Brain microvascular endothelial cell (primary cell): ENCODE measurements around the gene EML4.
"Not testable (repeated sequence)": the region's sequence is repeated elsewhere in the genome, so short reads cannot be mapped to it uniquely, and the experiment has no call there.

Experiments
- DNase-seq: peaks from one replicate; pipeline ENCODE4 v3.0.0-alpha.2; 2020
- H3K27ac ChIP-seq: fragments of 250-450 bp; sonication (Bioruptor Pico); 2 replicates; pipeline ENCODE4 v1.5.1; 2020; ENCODE audit warnings: mild to moderate bottlenecking, moderate library complexity
- H3K27me3 ChIP-seq: fragments of 250-450 bp; sonication (Bioruptor Pico); replicated peaks from 2 replicates; pipeline ENCODE4 v1.5.1; 2020; ENCODE audit warnings: mild to moderate bottlenecking
- H3K36me3 ChIP-seq: fragments of 250-450 bp; sonication (Bioruptor Pico); replicated peaks from 2 replicates; pipeline ENCODE4 v1.5.1; 2020; ENCODE audit warnings: mild to moderate bottlenecking
- H3K4me3 ChIP-seq: 2 replicates; pipeline ENCODE4 v1.5.1; 2011; ENCODE audit warnings: low read depth, mild to moderate bottlenecking, control low read depth, low read length, moderate library complexity
- CTCF ChIP-seq: IDR thresholded peaks from 2 replicates; pipeline ENCODE4 v1.5.1; 2011; ENCODE audit warnings: low read depth, mild to moderate bottlenecking, moderate library complexity, low read length, control low read depth, inconsistent platforms; ENCODE audit errors: missing control alignments
- in situ Hi-C: cut with HindIII; loops from 2 replicates; pipeline ENCODE4 v1.10.0; 2017; ENCODE audit warnings: low sequenced_read_pairs, low pct_ligation_motif_present

Gene EML4

GRCh38 chr2:42169100-42169873 is at the start of gene EML4:
EML4 (plus strand) TSS chr2:42169353; CDS start chr2:42169612, 259 bp downstream.
- no peaks in the 10 kb centered on the region for H3K36me3 ChIP-seq
- peak within 1 kb of the TSS; percentile 95 for H3K4me3 ChIP-seq
- in situ Hi-C loops, result no loop called here
- TF ChIP-seq CTCF, result no peak
- no peaks in the 10 kb centered on the region for H3K27me3 ChIP-seq
- peak within 1 kb of the TSS; percentile 73 for H3K27ac ChIP-seq
- DNase-seq, result peak; percentile 81

GRCh38 chr2:42123426-42123825 is 45.7 kb upstream of the EML4 start:
- Histone ChIP-seq H3K4me3 (no peak overlapping the region), H3K27me3 (no peaks in the 10 kb centered on the region), H3K27ac (no peak overlapping the region), H3K36me3 (no peaks in the 10 kb centered on the region)
- no peak for TF ChIP-seq CTCF
- DNase-seq, result no peak
- in situ Hi-C loops, result loop anchor here (25.0 kb wide), 1 partner anchor 189 kb away; no protein-coding TSS in a partner anchor

- no peak for DNase-seq
These were observed 45.0 kb upstream of the EML4 start for GRCh38 chr2:42124011-42124785.

GRCh38 chr2:42125841-42126594 is 43.1 kb upstream of the EML4 start:
- H3K36me3 ChIP-seq, result no peaks in the 10 kb centered on the region
- no peak for TF ChIP-seq CTCF
- H3K27me3 ChIP-seq, result no peaks in the 10 kb centered on the region
- no peak overlapping the region for H3K4me3 ChIP-seq
- in situ Hi-C loops, result no loop called here
- no peak overlapping the region for H3K27ac ChIP-seq
- no peak for DNase-seq

More at GRCh38 chr2:42124011-42124785, 45.0 kb upstream of the EML4 start:
- Histone ChIP-seq H3K4me3 (no peak overlapping the region), H3K27ac (no peak overlapping the region), H3K27me3 (no peaks in the 10 kb centered on the region), H3K36me3 (no peaks in the 10 kb centered on the region)
- in situ Hi-C loops, result loop anchor here (25.0 kb wide), 1 partner anchor 188 kb away; no protein-coding TSS in a partner anchor
- no peak for TF ChIP-seq CTCF

GRCh38 chr2:42126873-42127272 is 42.3 kb upstream of the EML4 start:
- DNase-seq, H3K36me3 ChIP-seq, H3K27ac ChIP-seq, H3K27me3 ChIP-seq, H3K4me3 ChIP-seq, in situ Hi-C loops: not testable (repeated sequence)
